ENCODE measurements around the gene SMYD3.

GRCh38 chr1:245952383-245953026 lies 554.6 kb downstream of the SMYD3 start:
- no peak for TF ChIP-seq CTCF (conservative IDR thresholded peaks at IDR 0.05; ENCODE audit: low read length)
- TF ChIP-seq EZH2phosphoT487 (IDR thresholded peaks at IDR 0.05; ENCODE audit: borderline replicate concordance): no peak

All from Loucy (cell line).